Measurements from ENCODE around the gene CTNNAL1.

CTNNAL1 gene

DNA sequence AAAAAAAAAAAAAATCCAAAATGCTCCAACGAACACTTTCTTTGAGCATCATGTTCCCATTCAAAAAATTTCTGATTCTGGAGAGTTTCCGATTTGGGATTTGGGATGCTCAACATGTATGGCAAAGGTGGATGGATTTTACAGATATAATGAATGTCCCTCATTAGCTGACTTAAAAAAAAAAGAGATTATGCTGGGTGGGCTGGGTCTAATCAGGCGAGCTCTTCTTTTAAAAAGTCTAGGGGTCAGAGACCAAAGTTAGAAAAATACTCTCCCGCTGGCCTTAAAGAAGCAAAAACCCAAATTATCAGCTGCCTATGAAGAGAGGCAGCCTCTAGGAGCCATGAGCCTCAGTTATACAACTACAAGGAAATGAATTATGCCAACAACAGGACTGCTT is 15.2 kb upstream of the CTNNAL1 start:
- FAIRE-seq (no peak), DNase-seq (ENCODE audit: extremely low spot score, insufficient read length, low read depth) (no peak)

DNA sequence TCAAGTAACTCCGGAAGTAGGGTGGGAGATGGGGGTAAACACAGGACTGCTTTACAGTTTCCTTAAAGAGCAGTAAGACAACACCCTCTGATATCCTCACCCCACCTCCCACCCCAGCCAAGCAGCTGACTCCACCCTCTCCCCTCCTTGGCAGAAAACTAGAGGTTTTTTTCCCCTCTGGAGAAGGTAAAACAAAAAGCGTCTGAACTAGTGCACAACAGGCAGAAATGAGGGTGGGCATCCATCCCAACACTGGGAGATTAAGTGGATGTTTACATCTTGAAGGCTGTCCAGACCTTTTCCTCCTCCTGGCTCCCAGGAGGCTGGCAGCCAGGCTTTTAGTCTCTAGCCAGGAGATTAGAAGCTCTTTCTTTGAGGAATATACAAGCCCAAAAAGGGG is 13.9 kb upstream of the CTNNAL1 start:
- no peak for FAIRE-seq
- DNase-seq (ENCODE audit: extremely low spot score, insufficient read length, low read depth) = no peak

DNA sequence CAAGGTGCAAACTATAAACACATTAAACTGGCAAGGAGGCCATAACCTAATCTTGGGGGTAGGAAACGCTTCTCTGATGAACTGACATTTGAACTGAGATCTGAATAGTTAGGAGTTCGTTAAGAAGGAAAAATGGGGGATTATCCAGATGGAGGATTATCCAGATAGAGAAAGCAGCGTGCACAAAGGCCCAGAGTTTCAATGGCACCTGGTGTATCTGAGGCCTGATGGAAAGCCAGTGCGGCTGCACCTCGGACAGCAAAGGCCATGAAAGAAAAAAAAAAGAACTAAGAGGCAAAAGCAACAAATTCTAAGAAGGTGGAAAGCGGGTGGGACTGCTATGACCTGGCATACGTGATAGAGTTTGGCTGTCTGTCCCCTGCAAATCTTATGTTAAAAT is 13.0 kb upstream of the CTNNAL1 start:
- DNase-seq (ENCODE audit: extremely low spot score, insufficient read length, low read depth) (no peak), FAIRE-seq (no peak)

DNA sequence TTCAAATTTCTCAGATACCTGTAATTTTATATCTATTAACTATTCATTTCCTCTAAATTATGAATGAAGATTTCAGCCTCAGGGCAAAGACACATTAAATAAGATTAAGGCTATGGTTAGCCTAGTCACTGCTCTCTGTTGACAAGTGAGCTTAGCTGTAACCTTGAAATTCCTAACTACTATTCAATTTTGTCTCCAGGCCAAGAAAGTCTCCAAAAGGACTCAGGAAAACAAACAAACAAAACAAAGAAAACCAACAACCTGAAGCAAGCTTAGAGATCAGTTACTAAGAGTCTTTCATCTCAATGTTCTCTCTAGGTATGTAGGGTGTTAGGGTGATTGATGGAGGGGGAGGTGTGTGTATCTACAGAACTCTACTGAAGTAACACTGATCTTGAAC is 9.6 kb upstream of the CTNNAL1 start:
- DNase-seq (ENCODE audit: extremely low spot score, insufficient read length, low read depth) (no peak), FAIRE-seq (no peak)

DNA sequence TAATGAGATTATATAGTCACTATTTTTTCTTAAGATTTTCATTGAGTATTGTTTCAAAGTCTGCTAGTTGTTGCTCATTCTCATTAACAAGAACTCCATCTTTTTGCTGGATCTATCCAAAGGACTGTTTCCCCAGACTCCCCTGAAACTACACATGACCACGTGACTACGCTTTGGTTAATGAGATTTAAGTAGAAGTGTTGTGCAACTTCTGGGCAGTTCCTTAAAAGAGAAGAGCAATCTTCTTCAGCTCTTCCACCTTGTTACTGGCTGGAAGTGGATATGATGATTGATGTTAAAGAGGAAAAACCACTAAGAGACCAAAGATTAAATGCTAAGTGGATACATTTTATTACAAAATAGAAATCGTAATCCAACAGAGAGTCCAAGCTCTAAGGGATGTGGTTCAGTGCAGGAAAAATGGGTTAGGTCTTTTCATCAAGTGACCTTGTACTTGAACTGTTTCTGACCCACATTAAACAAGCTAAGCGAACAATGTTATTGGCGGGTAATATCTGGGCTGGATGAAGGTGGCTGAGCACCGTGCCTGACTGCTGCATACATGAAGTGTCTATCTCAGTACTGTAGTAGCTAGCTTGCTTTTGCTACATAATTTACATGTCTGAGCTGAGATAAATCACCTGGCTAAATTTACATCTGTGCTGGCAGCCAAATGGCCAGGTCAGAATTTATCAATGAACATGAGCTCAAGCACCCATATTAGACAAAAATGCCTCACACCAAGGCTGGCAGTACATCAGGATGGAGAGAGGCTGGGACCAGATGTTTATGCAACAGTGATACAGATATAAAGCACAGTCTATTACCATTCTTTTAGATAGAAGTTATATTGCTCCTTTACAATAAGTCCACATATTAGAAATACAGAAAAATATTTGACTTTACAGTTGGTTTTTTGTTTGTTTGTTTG is 7.5 kb upstream of the CTNNAL1 start:
- DNase-seq (ENCODE audit: extremely low spot score, insufficient read length, low read depth) (no peak), FAIRE-seq (no peak)

DNA sequence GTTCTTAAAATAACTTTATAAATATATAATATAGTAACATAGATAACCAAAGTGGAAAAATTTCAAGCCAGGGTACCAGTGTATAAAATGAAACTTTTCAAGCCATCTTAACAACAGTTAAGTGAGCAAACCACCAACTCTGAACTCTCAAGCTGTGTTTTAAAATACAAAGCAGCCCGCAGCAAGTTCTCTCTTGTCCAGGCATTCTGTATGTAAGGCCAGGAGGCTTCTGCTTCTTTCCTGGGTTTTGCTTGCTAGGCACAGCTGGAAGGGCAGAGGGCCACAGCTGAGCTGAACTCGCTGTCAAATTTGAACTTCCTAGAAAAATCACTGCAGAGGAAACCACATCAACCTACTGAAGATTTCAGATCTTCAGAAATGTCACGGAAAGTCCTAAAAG is 6.8 kb upstream of the CTNNAL1 start:
- no peak for DNase-seq (ENCODE audit: extremely low spot score, insufficient read length, low read depth)
- FAIRE-seq = no peak

DNA sequence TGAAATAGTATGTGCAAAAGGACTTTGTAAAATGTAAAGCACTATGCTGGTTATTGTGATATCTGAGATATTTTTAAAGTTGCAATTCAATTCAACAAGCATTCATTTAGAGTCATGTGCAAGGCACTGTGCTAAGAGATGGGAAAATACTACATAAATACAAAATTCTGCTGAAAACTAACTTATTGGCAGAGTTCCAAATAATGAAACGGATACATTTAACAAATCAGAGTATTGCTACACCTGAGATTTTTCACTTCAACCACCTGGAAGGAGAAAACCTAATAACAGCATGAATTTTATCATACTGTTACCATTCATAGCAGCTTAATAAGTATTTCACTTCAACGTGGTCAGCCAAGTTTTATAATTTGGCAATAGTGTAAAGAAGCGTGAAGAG is 6.1 kb upstream of the CTNNAL1 start:
- DNase-seq (ENCODE audit: extremely low spot score, insufficient read length, low read depth) = no peak
- FAIRE-seq = no peak

DNA sequence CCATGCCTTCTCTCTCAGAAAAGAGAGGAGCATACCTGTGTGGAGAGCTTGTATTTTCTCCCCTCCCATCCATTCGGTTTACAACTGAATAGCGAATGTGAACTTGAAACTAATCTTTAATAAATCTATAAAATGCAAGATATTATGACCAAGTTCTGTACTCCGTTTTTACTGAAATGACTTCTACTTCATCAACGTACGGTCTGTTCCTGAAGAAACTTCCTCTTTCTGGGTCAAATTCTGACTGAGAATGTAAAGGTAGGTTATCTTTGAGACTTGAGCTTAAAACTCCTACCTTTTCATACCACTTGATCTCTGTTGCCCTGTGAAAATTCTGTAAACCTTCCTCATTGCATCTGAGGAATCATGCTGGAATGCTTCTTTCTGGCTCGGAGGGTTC is 4.2 kb upstream of the CTNNAL1 start:
- DNase-seq (ENCODE audit: extremely low spot score, insufficient read length, low read depth) (no peak), FAIRE-seq (peak; percentile 69)

DNA sequence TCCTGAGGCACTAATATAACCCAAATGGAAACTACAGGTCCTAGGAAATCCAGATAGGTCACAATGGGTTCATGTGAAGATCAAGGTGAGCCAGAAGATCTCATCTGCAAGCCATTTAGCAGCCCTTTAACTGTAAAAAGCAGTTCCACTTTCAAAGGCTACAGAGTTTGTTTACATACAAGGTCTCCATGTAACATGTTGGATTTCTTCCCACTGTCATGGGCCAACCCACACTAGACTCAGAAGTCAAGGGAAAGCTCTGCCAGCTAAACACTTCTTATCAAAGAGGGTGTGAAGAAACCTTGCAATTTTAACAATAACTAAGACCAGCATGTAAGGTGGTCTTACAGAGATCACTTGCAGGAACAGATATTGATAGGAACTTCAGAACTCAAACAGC is 3.8 kb upstream of the CTNNAL1 start:
- DNase-seq (ENCODE audit: extremely low spot score, insufficient read length, low read depth) (no peak), FAIRE-seq (no peak)

DNA sequence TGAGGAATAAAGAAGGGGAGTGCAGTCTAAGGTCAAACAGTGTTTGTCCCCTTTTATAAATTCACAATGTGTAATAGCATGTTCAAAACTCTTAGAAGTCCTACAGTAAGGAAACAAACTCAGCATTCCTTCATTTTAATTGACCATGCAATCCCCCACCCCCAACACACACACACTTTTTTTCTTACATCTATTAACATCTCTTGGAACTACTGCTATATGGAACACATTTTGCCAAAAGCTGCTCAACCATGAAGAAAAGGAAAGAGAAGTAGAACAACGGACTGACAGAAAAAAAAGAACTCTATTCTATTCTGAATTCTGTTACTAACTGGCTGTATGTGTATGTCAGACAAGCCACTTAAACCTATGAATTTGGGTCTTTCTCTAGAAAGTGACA is 2.8 kb upstream of the CTNNAL1 start:
- DNase-seq (ENCODE audit: extremely low spot score, insufficient read length, low read depth) (no peak), FAIRE-seq (no peak)

DNA sequence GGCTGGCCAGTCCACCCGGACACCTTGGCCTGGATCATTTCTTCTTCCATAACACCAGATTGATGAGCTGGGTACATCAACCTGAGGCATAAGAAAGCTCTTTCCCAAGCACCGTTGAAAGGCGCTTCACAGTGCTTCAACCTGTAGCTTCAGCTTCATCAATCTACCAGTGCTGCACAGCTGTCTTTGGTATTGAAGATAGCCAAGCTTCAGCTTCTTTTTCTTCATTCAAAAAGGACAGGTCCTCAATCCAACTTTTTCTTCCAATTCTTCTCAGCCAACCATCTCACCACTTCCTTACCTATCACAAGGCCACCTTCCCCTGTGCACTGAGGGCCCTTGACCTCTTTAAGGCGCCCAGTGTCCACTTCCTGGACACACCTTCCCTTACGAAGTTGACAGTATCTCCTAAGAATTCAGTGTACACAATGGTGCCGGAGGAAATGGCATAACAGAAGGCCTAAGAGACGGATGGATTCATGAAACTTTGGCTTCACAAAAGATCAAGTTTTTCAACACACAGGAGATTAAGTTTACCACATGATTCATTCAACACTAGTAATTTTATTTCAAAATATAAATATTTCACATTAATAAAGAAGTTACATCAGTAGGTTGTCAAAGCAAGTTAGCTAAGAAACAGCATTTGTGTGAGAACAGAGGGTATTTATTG is 1.4 kb upstream of the CTNNAL1 start:
- no peak for FAIRE-seq
- DNase-seq (ENCODE audit: extremely low spot score, insufficient read length, low read depth) = no peak

DNA sequence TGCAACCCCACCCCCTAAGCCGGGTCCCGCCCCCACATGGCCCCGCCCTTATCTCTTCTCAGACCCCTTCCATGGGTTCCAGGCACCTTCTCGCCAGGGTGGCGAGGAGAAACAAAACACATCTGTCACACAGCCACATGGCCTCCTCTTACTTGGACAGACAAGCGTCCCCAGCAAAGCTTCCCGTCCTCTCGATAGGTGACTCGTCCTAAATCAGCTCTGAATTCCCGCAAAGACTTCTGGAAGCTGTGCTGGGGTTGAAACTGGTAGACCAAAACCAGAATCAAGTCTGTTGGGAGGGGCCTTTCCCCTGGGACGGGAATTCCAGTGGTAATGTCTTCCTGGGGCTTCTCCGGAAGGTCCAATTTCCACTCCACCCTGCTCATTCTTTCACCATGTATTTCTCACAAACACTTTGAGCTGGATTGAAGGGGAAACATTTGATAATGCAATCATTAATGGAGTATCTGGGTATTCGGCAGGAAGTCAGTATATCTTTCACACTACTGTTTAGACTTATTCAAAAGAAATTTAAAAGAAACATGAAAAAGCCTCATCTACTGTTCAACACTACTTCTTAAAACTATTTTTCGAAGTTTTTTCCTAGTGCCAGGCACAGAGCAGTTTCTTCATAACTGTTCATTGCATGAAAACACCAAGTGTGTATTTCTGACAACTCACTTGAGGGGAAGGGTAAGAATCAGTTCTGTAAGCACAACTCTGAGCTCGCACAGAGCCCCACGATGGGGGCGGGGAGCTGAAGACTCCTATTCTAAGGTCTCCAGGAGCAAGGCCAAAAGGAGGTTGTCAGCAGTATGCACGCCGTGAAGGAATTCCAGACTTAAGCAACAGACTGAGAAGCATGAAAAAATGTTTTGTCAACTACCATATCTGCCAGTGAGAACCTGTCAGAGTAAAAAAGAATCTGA is 644 bp upstream of the CTNNAL1 start:
- FAIRE-seq = no peak
- DNase-seq (ENCODE audit: extremely low spot score, insufficient read length, low read depth) = no peak

DNA sequence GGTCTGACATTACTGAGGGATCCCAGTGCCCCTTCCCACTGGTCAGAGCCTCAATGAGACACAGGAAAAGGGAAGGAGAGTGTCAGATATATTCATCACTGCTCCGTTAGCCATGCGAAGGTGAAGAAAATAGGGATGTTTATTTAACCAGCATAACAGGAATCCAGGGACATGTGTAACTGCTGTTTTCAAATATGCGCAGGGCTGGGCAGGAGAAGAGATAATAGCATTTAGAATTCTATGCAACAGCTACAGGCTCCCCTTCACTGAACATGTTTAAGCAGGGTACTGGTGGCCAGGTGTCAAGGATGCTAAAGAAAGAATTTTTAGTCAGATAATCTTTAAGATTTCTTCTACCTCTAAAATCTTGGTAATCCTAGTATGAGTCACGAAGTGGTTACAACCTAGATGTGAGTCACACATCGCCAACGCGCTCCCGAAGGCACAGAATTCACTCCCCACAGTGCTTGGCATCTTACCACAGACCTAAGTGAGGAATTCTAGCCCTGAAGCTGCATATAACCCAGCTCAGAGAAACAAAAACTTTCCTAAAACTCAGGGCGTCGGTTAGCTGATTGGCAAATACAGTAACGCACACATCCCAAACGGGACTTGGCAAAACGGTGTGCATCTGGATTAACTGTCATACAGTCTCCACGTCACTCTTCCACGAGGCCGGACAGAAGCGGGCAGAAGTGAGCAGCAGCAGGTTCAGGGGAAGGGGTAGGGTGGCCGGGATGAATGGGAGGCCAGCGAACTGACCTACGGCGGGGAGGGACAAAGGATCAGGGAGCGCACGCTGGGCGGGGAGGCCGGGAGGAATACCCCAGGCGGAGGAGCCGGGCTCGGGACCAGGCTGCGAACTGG is 1.1 kb downstream of the CTNNAL1 start:
- DNase-seq (ENCODE audit: extremely low spot score, insufficient read length, low read depth) = no peak
- FAIRE-seq = peak; percentile 67

DNA sequence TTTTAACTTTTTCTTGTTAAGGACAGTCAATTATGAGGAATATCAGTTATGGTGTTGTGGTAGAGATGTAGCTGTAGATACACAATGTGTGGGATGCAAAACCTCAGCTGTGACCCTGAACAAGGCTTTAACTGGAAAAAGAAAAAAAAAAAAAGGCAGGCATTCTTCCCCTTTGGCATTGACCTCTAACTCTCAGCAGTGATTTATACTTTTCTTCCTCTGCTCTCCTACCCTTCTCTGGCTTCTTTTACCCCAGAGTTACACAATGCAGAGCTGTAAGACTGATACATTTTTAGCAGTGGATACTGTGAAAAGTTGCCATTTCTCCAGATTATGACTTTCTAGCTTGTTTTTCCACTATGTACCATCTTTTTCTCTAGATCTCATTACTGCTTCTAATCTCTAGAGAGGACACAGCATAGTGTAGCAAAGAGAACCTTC is 2.0 kb downstream of the CTNNAL1 start:
- DNase-seq (ENCODE audit: extremely low spot score, insufficient read length, low read depth) = no peak
- no peak for FAIRE-seq

DNA sequence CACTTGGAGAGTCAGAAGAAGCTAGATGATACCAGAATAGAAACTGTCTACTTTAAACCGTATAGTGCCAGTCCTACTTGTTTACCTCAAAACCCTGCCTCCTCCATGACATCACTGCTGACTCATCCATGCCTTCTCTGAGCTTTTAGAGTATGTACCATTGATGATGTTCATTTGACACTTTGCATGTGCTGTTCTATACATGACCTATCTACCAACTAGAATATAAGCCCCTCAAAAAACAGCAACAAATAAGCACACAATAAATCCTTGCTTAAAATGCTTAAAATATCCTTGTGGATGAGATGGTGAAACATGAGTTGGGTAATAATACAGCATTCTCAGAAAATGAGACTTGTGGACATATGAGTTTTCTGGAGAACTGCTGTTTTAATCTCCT is 2.6 kb downstream of the CTNNAL1 start:
- DNase-seq (ENCODE audit: extremely low spot score, insufficient read length, low read depth) (no peak), FAIRE-seq (peak; percentile 45)

DNA sequence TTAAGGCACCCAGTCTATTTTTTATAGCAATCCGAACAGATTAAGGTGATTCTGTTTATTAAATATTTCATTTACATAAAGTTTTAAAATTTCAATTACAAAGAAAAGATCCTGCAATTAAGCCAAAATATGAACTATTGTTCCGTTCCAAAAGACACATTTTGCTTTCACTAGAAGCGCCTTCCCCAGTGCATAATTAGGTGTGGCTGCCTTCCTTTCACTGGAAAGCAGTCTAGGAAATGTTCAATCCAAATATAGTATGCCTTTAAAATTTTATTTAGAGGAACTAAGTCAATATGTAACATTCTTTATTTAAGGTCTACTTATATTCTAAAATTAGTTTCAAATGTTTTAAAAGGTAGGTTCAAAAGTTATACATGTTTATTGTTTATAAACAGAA is 7.6 kb downstream of the CTNNAL1 start:
- FAIRE-seq (no peak), DNase-seq (ENCODE audit: extremely low spot score, insufficient read length, low read depth) (no peak)

DNA sequence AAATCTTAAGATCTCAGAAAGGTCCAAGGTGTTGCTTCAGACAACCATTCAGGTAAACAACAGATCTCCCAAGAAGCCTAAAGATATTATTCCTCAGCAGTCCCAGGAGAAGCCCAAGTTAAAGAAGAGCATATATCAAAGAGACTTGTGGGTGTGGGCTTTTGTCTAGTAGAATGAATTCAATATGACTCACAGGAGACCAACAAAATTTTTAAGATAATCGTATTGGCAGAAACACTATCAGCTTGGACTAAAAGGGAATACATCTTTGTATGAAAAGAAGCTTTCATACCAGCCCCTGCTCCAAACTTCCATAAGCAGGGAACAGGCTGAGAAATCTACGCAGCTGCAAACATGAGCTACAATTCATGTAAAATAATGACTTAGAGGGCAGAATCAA is 10.2 kb downstream of the CTNNAL1 start:
- no peak for FAIRE-seq

DNA sequence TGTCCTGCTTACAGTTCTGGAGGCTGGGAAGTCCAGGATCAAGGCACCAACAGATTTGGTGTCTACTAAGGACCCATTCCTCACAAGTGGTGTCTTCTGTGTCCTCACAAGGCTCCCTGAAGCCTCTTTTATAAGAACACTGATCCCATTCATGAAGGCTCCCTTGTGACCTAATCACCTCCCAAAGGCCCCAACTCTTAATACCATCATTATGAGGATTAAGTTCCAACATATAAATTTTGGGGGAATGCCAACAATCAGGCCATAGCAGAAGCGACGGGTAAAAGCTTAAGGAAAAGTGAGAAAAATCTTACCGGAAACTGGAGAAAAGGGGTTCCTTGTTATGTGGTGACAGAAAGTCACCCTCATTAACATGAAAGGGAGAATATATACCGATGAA is 11.2 kb downstream of the CTNNAL1 start:
- FAIRE-seq (no peak), DNase-seq (ENCODE audit: extremely low spot score, insufficient read length, low read depth) (no peak)

More for the DNA sequence above, 10.2 kb downstream of the CTNNAL1 start:
- DNase-seq (ENCODE audit: extremely low spot score, insufficient read length, low read depth) = no peak

DNA sequence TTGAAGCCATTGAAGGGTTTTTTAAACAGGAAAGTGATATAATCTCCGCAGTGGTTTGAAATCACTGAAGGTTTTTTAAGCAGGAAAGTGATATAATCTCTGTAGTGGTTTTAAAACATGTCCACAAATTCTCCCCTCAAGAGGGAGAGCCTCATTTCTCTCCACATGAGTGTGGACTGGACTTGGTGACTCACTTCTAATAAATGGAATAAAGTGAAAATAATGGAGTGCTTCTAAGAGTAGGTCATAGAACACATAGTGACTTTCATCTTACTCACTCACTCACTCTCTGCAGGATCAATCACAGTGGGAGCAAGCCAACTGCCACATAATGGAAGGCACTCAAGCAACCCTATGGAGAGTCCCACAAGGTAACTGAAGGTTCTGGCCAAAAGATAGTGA is 12.0 kb downstream of the CTNNAL1 start:
- FAIRE-seq (no peak), DNase-seq (ENCODE audit: extremely low spot score, insufficient read length, low read depth) (no peak)

DNA sequence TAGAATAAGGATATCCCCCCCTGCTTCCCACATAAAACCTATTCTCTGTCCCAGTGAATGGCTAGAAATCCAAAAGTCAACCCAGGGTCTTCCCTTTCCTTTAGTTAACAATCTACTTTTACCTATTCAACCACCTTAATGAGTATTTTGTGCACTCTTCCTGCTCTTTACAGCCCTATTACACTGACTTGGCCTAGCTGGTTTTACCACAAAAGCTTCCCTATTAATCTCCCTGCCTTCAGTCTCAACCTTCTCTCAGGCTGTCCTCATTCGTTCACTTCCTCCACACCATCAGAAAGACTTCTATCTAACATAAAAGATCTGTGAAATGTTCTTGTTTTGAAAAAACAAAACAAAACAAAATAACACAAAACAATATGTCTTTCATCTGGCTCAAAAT is 16.2 kb downstream of the CTNNAL1 start:
- no peak for DNase-seq (ENCODE audit: extremely low spot score, insufficient read length, low read depth)
- FAIRE-seq = peak; percentile 24
